HG03097 (cell line): Measurements from ENCODE around the gene DPP6.

Experiments
- ATAC-seq: cut with Tn5 transposase; IDR thresholded peaks from one replicate; pipeline ENCODE4 v1.9.1; 2021; ENCODE audit not compliant: unreplicated experiment, low FRiP score

The DPP6 gene

DNA sequence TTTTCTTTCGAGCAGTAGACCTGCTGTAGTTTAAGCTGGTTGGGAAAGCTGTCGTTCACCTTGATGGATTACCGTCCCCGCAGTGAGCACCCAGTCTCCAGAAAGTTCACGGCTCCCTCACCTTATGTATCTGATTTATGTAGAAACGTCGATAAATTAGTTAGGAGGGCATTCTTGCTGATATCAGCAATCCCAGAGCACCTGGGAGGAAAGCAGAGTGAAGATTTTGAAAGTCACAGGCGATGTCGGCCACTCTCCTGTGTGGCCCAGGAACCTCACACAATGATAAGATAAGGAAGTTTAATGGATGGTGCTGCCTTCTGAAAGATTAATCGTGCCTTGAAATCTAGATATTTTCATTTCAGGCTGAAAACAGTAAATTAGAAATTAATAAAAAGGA lies 336.8 kb downstream of the DPP6 start:
- ATAC-seq = no peak

- ATAC-seq = no peak
These were observed 338.8 kb downstream of the DPP6 start for GRCh38 chr7:154390961-154391360.

DNA sequence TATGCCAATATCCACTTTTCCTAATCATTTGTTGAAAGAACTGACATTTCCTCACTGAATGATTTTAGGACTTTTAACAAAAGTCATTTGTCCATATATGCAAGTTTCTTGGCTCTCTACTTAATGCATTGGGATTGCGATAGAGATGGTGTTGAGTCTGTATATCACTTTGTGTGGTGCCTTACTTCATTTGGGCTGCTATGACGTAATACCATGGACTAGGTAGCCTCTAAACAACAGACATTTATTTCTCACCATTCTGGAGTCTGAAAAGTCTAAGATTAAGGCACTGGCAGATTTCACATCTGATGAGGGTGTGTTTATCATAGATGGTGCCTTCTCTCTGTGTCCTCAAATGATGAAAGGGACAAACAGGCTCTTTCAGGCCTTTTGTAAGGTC lies 342.6 kb downstream of the DPP6 start:
- no peak for ATAC-seq

DNA sequence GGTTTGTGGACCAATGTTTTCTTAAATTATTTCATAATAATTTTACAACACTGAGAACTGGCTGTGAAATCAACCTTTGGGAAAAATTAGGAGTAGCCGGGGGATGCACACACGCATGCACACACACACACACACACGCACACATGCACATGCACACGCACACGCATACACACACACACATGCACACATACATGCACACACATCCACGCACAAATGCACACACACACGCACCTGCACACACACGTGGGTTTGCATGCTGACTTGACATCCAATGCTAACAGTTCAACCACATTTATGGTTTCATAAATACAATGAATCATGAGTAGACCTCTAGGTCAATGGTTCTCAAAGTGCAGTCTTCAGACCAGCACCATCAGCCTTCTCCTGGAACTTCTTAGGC lies 354.1 kb downstream of the DPP6 start:
- no peak for ATAC-seq

GRCh38 chr7:154409703-154410311 lies 357.6 kb downstream of the DPP6 start:
- ATAC-seq = no peak

DNA sequence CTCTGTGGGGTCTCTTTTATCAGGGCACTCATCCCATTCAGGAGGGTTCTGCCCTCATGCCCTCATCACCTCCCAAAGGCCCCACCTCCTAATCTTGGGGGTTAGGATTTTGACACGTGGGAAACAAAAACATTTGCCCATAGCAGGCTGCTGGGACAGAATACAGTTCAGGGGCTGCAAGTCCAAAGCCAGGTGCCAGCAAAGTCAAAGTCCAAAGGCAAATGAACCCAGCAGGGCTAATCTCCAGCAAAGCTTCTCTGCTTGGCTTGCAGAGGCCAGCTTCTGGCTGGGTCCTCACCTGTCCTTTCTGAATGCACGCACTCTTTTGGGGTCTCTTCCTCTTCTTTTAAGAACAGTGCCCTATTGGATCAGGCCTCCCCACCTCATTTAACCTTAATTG lies 359.9 kb downstream of the DPP6 start:
- no peak for ATAC-seq

GRCh38 chr7:154415709-154416399 lies 363.7 kb downstream of the DPP6 start:
- no peak for ATAC-seq

DNA sequence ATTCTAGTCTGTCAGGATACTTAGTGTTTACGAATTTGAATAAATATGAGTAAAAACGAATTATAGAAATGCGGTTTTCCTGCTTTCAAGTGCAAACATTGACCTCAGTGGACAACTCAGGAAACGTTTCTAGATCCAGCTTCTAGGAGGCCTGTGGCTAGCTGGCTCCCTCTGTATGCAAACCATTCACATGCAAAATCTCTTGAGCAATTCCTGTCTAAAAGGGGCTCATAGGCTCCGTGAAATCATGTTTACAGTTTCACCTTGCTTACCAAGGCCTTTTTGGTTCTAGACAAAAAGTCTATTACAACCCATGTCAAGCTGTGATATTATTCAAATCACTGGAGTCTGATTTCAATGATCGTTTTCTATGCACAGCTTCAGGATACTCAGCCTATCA lies 364.5 kb downstream of the DPP6 start:
- no peak for ATAC-seq

DNA sequence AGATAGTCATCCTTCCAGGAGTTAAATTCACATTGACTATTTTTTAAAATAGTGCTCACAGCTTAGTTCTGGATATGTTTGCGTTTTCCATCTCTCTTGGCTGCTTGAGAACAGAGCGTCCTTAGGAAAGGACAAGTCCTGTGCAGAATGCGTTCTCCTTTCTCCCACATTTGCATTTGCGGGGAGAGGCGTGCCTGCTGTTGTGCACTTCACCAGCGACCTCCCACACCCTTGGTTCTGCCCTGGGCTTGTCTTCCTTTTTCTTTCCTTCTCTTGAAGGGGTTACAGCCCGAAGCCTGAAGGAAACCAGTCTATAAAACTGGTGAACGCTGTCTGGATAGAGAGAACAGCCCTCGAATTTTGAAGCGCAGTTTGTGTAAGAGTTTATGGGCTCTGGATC lies 367.1 kb downstream of the DPP6 start:
- ATAC-seq = no peak

- no peak for ATAC-seq
These were observed 371.0 kb downstream of the DPP6 start for GRCh38 chr7:154423231-154423630.

DNA sequence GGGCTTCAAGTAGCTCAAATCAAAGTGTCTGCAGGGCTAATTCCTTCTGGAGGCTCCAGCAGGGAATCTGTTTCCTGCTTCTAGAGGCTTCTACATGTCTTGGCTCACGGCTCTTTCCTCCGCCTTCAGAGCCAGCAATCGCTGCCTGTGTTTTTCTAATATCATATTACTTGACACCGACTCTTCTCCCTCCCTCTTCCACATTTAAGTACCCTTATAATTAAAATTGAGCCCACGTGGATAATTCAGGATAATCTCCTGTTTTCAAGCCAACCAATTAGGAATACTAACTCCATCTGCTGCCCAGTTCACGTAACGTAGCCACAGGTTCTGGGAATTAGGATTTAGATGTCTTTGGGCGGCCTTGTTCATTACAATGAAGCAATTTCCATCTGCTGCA lies 372.2 kb downstream of the DPP6 start:
- ATAC-seq = no peak

DNA sequence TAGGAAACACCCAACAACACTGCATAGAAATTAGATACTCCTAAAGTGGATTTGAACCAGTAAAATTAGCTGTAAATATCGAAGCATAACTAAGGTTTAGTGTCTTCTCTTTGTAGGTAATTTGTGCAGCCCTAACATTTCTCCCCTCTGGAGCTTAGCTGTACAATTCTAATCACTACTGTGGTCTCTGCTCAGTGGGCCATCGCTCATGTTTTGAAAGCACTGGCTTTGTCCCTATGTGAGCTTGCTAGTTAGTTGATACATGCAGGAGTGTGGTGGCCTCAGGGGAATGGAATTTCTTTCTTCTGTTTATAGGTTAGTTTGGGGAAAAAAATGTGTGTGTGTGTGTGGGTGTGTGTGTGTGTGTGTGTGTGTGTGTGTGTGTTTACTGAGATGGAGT lies 373.1 kb downstream of the DPP6 start:
- ATAC-seq = no peak

GRCh38 chr7:154426778-154427177 lies 374.6 kb downstream of the DPP6 start:
- no peak for ATAC-seq

GRCh38 chr7:154427533-154427932 lies 375.3 kb downstream of the DPP6 start:
- ATAC-seq = no peak

GRCh38 chr7:154429666-154430404 lies 377.6 kb downstream of the DPP6 start:
- no peak for ATAC-seq

GRCh38 chr7:154430640-154431039 lies 378.4 kb downstream of the DPP6 start:
- ATAC-seq = no peak

DNA sequence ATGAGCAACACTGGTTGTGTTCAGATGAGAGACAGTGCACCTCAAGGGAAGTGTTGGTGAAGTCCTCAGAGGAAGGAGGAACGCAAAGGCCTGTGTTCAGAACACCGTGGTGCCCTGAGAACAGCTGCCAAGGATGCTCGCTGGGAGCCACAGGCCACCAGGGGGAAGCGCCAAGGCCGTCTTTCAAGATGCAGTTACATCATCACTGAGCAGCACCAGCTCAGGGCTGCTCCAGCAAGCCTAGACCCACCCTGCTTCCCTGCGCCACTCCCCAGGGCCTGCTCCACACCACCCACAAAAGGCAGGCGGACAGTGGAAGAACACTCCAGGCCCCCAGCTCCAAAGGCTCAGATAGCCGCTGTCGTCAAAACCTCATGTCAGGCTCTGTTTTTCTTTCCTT lies 378.8 kb downstream of the DPP6 start:
- ATAC-seq = no peak

DNA sequence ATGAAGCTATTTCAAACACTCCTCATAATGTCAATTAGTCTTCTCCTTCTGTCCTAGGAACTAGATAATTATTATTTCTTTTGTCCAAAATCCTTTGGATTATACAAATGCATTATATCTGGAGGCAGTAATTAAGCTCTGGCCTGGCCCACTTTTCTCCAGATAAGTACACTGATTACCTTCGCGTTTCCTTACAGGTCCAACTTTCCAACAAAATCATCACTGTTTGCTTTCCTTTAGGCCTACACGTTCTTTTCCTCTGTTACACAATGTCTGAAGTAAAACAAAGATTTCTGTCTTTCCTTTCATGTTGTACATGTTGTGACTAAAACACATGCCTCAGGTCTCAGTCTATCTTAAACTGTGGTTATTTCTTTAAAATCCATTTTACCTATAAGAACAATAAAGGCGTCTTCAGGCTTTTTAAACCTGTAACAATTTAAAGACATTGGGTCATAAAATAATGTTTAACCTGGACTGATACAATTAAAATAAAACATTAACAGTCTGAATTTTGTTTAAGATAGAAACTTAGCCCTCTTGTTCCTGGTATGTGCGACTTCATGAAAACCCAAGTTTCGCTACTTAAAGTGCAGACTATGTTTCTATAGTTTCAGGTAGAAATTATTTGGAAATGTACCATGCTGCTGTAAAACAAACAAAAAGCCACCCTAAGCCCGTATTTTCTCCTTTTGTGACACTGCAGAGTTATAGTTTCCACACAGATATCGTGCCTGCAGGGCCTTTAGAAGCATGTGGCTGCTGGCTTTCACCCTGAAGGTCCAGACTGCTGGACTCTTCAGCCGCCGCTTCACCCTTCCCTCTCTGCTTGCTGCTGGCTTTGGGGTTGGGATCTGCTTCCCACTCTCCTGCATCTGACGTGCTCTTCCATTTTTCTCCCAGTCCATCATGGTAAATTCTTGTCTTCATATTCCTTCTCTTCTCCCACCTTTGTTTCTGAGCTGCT lies 381.7 kb downstream of the DPP6 start:
- ATAC-seq = no peak

DNA sequence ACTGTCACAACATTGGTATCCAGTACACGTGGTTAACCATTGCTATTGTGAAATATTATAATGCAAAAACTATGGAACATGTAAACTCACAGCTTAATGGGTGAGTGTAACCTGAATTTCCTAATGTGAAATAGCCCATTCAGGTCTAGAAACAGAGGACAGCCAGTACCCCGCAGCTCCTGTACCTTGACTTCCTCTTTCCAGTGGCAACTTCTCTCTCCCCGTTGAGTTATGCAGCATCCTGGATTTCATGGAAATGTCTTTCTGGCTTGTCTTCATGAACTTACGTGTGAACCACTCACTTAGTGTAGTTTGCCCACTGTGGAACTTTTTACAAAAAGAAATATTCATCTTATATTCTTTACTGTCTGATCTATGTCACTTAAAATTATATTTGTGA lies 384.4 kb downstream of the DPP6 start:
- no peak for ATAC-seq

- ATAC-seq = no peak
These were observed 385.0 kb downstream of the DPP6 start for GRCh38 chr7:154437234-154437633.
